Vagina (tissue), 2 donors: Measurements from ENCODE around the gene FER1L5. TPM values are rescaled to one million over a fixed set of nuclear protein-coding genes. Genes with fewer than 3 reads are reported as not detected.

Experiments
- DNase-seq, 2 donors: peaks; one replicate each; pipeline ENCODE4 v3.0.0-alpha.2; 2017; ENCODE audit errors: extremely low spot score in 2 of 2
- H3K27ac ChIP-seq: fragments of 200-600 bp; sonication (generic); one replicate; pipeline ENCODE4 v1.5.1; 2019
- H3K27me3 ChIP-seq: fragments of 200-600 bp; sonication (generic); one replicate; pipeline ENCODE4 v1.5.1; 2019
- H3K36me3 ChIP-seq, 2 donors: fragments of 200-600 bp; sonication (generic); one replicate each; pipeline ENCODE4 v1.5.1; 2017 to 2019
- H3K4me1 ChIP-seq: fragments of 200-600 bp; sonication (generic); one replicate; pipeline ENCODE4 v1.5.1; 2019
- H3K4me3 ChIP-seq, 2 donors: fragments of 200-600 bp; sonication (generic); 1 replicate in 1 of 2; 2 replicates in 1 of 2; pipeline ENCODE4 v1.5.1; 2016 to 2019
- H3K9me3 ChIP-seq: fragments of 200-600 bp; sonication (generic); one replicate; pipeline ENCODE4 v1.5.1; 2019
- POLR2A ChIP-seq, 2 donors: fragments of 450-650 bp; IDR thresholded peaks; one replicate each; pipeline ENCODE4 v1.6.1; 2017; ENCODE audit warnings: antibody characterized with exemption in 2 of 2, mild to moderate bottlenecking in 2 of 2, moderate library complexity in 2 of 2
- POLR2AphosphoS5 ChIP-seq, 2 donors: sonication (generic); formaldehyde crosslinking; IDR thresholded peaks; one replicate each; pipeline ENCODE4 v1.9.0; 2017; ENCODE audit warnings: antibody characterized with exemption in 2 of 2, mild to moderate bottlenecking in 2 of 2, low read depth in 1 of 2; ENCODE audit not compliant: insufficient read depth in 1 of 2
- intact Hi-C: fragments of 100-400 bp; cut with DNase I; formaldehyde crosslinking; loops from one replicate; pipeline ENCODE4 v1.15.1; 2023
- total RNA-seq: library from RNA; depleted of rRNA; stranded (reverse); fragments of >200 nt; gene quantifications from one replicate; pipeline ENCODE4 v1.2.3, GENCODE V29; 2016
- TF ChIP-seq, protein P1 (sequence below), 3 experiments: fragments of 450-650 bp in 2 of 3; fragments of 200-600 bp in 1 of 3; sonication (generic) in 1 of 3; IDR thresholded peaks; one replicate each; pipeline ENCODE4 v1.5.1; 2017 to 2019; ENCODE audit warnings: antibody characterized with exemption in 3 of 3, mild to moderate bottlenecking in 2 of 3, moderate library complexity in 2 of 3

The FER1L5 gene
- total RNA-seq, 1 donor from 2014 or later = 0.74 TPM

DNA sequence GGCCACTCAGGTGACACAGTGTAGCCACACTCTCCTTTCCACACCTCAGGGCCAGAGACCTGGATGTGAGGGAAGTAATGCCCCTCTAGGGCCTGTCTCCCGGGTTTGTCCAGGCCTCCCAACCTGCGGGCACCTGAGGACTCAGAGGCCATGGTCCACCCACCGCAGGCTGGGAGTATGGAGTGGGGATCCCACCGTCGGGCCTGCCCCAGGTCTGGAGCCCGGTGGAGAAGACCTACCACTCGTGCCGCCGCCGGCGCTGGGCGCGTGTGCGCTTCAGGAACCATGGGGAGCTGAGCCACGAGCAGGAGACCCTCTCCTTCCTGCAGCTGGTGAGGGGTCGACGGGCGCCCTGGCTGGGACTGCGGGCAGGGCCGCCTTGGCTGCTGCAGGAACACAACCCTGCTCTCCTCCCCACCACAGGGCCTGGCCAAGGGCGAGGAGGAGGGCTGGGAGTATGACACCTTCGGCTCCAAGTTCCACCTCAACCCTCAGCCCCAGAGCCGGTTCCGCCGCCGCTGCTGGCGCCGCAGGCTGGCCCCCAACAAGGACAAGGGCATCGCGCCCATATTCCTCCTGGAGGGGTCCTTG lies 48.6 kb downstream of the FER1L5 start:
- DNase-seq = no peak
- Histone ChIP-seq H3K36me3 (no peaks in the 10 kb centered on the region), H3K27ac (no peak overlapping the region), H3K27me3 (no peaks in the 10 kb centered on the region), H3K4me3 (no peak overlapping the region), H3K9me3 (no peaks in the 10 kb centered on the region), H3K4me1 (peaks cover 1% of the 10 kb centered on the region)
- TF ChIP-seq, protein P1, sequence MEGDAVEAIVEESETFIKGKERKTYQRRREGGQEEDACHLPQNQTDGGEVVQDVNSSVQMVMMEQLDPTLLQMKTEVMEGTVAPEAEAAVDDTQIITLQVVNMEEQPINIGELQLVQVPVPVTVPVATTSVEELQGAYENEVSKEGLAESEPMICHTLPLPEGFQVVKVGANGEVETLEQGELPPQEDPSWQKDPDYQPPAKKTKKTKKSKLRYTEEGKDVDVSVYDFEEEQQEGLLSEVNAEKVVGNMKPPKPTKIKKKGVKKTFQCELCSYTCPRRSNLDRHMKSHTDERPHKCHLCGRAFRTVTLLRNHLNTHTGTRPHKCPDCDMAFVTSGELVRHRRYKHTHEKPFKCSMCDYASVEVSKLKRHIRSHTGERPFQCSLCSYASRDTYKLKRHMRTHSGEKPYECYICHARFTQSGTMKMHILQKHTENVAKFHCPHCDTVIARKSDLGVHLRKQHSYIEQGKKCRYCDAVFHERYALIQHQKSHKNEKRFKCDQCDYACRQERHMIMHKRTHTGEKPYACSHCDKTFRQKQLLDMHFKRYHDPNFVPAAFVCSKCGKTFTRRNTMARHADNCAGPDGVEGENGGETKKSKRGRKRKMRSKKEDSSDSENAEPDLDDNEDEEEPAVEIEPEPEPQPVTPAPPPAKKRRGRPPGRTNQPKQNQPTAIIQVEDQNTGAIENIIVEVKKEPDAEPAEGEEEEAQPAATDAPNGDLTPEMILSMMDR (IDR thresholded peaks at IDR 0.05) = no peak
- no peak for TF ChIP-seq POLR2A (IDR thresholded peaks at IDR 0.05)
- TF ChIP-seq POLR2AphosphoS5 (IDR thresholded peaks at IDR 0.05; ENCODE audit: insufficient read depth in 1 of 2, low read depth in 1 of 2) = no peak
- intact Hi-C loops = no loop called here

DNA sequence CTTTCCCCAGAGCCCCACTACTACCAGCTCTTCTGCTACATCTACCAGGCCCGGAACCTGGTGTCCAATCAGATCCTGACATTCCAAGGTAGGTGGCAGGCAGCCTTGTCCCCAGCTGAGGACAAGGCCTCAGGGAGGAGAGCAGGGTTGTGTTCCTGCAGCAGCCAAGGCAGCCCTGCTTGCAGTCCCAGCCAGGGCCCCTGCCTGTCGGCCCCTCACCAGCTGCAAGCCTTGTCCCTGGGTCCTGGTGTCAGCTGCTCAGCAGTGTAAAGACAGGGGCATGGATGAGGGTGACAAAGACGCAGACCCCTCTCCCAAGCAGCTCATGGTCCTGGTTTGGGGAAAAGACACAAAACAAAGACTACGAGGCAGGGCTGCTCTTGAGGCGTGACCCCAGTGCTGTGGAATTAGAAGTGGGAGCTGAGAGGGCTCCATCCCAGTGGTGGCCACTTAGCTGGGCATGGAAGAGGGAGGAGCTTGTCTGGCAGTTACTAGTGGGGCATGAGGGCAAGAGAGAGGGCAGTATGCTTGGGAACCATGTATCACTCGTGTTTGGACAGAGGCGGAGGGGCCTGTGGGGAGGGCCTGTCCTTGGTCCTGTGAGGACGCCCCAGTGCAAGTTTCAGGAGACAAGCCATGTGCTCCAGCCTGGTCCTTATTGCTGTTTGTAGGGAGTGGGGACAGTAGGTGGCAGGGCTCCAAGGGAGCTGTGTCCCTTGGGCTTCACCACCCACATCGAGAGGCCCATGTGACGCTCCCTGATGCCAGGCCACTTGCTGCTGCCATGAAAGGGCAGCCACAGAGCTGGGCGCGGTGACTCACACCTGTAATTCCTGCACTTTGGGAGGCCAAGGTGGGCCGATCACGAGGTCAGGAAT lies 49.8 kb downstream of the FER1L5 start:
- Histone ChIP-seq H3K27ac (no peak overlapping the region), H3K36me3 (no peaks in the 10 kb centered on the region), H3K9me3 (no peaks in the 10 kb centered on the region), H3K4me1 (no peaks in the 10 kb centered on the region), H3K27me3 (no peaks in the 10 kb centered on the region), H3K4me3 (no peak overlapping the region)
- TF ChIP-seq, protein P1 (IDR thresholded peaks at IDR 0.05) = no peak
- TF ChIP-seq POLR2A (IDR thresholded peaks at IDR 0.05) = no peak
- TF ChIP-seq POLR2AphosphoS5 (IDR thresholded peaks at IDR 0.05; ENCODE audit: insufficient read depth in 1 of 2, low read depth in 1 of 2) = no peak
- no peak for DNase-seq
- intact Hi-C loops = no loop called here

DNA sequence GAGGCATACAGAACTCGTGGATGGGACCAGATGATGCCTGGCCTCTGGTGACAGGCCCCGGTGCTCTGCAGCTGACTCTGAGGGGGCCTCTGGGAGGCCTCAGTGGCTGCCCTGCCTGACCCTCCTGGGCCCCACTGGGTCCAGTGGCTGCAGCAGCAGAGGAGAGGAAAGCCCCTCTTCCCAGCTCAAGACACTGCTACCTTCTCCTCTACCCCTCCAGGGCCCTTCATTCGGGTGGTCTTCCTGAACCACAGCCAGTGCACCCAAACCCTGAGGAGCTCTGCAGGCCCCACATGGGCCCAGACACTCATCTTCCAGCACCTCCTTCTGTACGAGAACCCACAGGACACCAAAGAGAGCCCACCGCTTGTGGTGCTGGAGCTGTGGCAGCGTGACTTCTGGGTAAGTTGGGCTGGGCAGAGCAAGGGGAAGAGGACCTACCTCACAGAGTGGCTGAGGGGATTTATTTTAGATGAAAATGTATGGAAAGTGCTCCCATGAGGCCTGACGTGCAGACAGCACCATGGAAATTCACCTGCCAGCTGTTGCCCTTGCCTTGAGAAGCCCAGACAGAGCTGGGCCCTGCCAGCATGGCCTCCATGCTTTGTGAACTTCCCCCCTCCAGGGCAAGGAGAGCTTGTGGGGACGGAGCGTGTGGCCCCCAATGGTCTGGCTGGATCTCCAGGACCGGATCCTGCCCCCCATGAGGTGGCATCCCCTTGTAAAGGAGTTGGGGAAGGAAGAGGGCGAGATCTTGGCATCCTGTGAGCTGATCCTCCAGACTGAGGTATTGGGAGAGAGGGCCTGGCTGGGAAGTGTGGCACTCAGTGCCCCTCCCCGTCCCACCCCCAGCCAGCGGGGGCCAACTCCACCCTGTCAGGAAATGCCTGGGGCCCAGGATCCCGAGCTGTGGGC lies 51.0 kb downstream of the FER1L5 start:
- DNase-seq = no peak
- TF ChIP-seq POLR2A (IDR thresholded peaks at IDR 0.05) (no peak), POLR2AphosphoS5 (IDR thresholded peaks at IDR 0.05; ENCODE audit: insufficient read depth in 1 of 2, low read depth in 1 of 2) (no peak)
- TF ChIP-seq, protein P1 (IDR thresholded peaks at IDR 0.05) = no peak
- no peaks in the 10 kb centered on the region for H3K9me3 ChIP-seq
- intact Hi-C loops = no loop called here
- no peak overlapping the region for H3K4me3 ChIP-seq
- no peaks in the 10 kb centered on the region for H3K27me3 ChIP-seq
- no peak overlapping the region for H3K27ac ChIP-seq
- no peaks in the 10 kb centered on the region for H3K4me1 ChIP-seq
- H3K36me3 ChIP-seq = no peaks in the 10 kb centered on the region

DNA sequence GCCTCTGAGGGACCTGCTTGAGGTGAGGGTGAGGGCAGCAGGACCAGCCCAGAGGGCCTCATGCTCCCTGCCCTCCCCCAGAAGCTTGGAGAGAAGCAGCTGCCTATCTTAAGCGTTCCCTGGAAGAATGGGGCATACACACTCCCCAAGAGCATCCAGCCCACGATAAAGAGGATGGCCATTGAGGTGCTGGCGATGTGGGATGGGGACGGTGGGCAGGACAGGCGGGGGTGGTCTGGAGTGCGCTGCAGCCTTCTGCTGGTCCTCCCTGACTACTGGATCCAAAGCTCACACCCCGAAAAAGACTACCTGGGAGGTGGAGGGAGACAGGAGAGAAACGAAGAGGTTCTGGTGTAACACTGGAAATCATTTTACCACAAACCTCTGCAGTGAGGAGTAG lies 51.7 kb downstream of the FER1L5 start:
- H3K27ac ChIP-seq = no peak overlapping the region
- intact Hi-C loops = no loop called here
- no peaks in the 10 kb centered on the region for H3K36me3 ChIP-seq
- no peak for DNase-seq
- no peaks in the 10 kb centered on the region for H3K4me1 ChIP-seq
- no peak overlapping the region for H3K4me3 ChIP-seq
- H3K27me3 ChIP-seq = no peaks in the 10 kb centered on the region
- no peak for TF ChIP-seq POLR2AphosphoS5 (IDR thresholded peaks at IDR 0.05; ENCODE audit: insufficient read depth in 1 of 2, low read depth in 1 of 2)
- TF ChIP-seq POLR2A (IDR thresholded peaks at IDR 0.05) = no peak
- TF ChIP-seq, protein P1 (IDR thresholded peaks at IDR 0.05) = no peak
- no peaks in the 10 kb centered on the region for H3K9me3 ChIP-seq
